Neutrophil (primary cell): ENCODE measurements around the gene ERAS.

Experiments used
- H3K27ac ChIP-seq: fragments of 200-600 bp; sonication (generic); 2 replicates; pipeline ENCODE4 v1.5.1; 2016; ENCODE audit warnings: mild to moderate bottlenecking, moderate library complexity
- H3K27me3 ChIP-seq: fragments of 200-600 bp; sonication (generic); 2 replicates; pipeline ENCODE4 v1.6.0; 2016; ENCODE audit warnings: mild to moderate bottlenecking
- H3K36me3 ChIP-seq: fragments of 200-600 bp; sonication (generic); 2 replicates; pipeline ENCODE4 v1.5.1; 2017
- H3K4me1 ChIP-seq, 2 experiments: fragments of 200-600 bp in 1 of 2; sonication (generic) in 1 of 2; 1 replicate in 1 of 2; 2 replicates in 1 of 2; pipeline versions ENCODE4 v1.5.1 to v1.6.1; 2013 to 2016; ENCODE audit warnings: low read depth in 1 of 2, low read length in 1 of 2, mild to moderate bottlenecking in 1 of 2, moderate library complexity in 1 of 2; ENCODE audit not compliant: control insufficient read depth in 1 of 2, insufficient read depth in 1 of 2
- H3K4me3 ChIP-seq, 2 experiments: fragments of 200-600 bp in 1 of 2; sonication (generic) in 1 of 2; 1 replicate in 1 of 2; 2 replicates in 1 of 2; pipeline ENCODE4 v1.5.1; 2013 to 2016; ENCODE audit warnings: low read depth in 1 of 2, low read length in 1 of 2, mild to moderate bottlenecking in 1 of 2, moderate library complexity in 1 of 2
- H3K9me3 ChIP-seq: fragments of 200-600 bp; sonication (generic); 2 replicates; pipeline ENCODE4 v1.5.1; 2016
- TF ChIP-seq, protein P1 (sequence below): fragments of 200-600 bp; sonication (generic); IDR thresholded peaks from 2 replicates; pipeline ENCODE4 v1.5.1; 2016; ENCODE audit warnings: antibody characterized with exemption

Gene ERAS

DNA sequence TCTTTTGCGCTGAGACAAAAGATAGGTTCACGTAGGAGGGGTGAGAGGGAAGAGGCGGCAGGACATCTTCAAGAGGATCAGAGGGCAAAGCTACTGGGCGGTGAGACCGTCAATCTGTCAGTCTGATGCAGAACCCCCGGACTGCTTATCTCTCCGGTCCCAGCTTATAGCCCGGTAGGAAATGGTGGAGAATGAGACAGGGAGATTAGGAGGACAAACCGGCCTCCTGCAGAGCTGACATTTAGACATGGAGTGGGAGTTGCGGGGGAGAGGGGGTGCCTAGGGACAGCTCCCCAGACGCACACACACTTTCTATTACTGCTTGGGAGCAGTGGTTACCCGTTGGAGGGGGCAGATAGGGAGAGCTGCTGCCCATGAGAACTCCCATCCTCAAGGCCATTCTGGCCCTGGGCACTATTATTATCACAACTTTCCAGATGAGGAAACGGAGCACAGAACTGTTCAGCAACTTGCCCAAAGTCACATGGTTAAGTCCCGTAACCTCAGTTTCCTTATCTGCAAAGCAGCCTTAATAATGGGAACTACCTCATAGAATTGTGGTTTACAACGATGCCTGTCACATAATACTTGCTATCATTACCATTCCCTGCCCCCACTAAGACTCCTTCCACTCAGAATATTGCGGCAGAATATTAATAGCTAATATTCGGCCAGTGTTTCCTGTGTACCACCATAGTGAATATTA lies 25.6 kb upstream of the ERAS start:
- peak overlapping the region; percentile 93 for H3K27ac ChIP-seq
- H3K4me3 ChIP-seq, result peak overlapping the region; percentile 74 to 80
- no peaks in the 10 kb centered on the region for H3K9me3 ChIP-seq
- H3K4me1 ChIP-seq, result peaks cover 11 to 18% of the 10 kb centered on the region in 2 experiments
- H3K36me3 ChIP-seq, result no peaks in the 10 kb centered on the region
- TF ChIP-seq, protein P1, sequence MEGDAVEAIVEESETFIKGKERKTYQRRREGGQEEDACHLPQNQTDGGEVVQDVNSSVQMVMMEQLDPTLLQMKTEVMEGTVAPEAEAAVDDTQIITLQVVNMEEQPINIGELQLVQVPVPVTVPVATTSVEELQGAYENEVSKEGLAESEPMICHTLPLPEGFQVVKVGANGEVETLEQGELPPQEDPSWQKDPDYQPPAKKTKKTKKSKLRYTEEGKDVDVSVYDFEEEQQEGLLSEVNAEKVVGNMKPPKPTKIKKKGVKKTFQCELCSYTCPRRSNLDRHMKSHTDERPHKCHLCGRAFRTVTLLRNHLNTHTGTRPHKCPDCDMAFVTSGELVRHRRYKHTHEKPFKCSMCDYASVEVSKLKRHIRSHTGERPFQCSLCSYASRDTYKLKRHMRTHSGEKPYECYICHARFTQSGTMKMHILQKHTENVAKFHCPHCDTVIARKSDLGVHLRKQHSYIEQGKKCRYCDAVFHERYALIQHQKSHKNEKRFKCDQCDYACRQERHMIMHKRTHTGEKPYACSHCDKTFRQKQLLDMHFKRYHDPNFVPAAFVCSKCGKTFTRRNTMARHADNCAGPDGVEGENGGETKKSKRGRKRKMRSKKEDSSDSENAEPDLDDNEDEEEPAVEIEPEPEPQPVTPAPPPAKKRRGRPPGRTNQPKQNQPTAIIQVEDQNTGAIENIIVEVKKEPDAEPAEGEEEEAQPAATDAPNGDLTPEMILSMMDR, result no peak
- H3K27me3 ChIP-seq, result no peaks in the 10 kb centered on the region

DNA sequence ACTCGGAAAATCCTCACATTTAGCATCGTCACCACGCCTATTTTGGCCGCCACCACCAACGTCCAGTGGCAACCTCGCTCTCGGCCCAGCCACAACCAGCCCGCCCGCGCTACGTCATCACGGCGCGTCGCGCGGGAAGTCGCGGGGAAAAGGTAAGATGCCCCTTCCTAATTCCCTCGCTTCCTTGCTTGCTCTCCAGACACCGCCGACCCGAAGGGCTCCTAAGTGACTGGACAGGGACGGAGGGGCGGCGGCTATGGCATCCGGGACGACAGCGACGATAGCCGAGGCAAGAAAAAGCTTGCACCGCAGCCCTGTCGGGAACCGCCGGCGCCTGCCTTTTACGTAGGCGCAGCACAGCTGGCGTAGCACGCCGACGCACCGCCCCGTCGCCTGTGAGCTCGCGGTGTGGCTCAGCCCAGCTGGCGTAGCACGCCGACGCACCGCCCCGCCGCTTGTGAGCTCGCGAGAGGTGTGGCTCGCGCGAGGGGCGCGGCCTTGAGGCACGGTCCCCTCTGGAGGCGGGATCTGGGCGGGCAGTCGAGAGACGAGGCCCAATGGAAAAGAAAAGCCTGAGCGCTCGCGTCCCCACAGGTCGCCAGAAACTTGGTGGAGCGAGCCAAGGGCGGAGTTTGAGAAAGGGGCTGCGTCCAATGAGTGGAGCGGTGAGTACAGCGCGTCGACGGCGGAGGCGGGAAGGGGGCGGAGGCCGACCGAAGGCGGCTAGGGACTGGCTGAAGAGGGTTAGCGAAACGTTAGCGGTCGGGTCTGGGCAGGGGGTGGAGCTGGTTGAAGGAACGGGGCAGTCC lies 24.8 kb upstream of the ERAS start, which contains the start of gene HDAC6:
TSS of gene HDAC6 (plus strand) at position 788 of the 809 bp plus-strand sequence. CDS start 626 bp downstream, outside the sequence.
- Histone ChIP-seq H3K4me3 (peak within 1 kb of the TSS; percentile 74 to 80), H3K27me3 (no peaks in the 10 kb centered on the region), H3K36me3 (no peaks in the 10 kb centered on the region), H3K27ac (peak within 1 kb of the TSS; percentile 93), H3K9me3 (no peaks in the 10 kb centered on the region), H3K4me1 (peaks cover 11 to 18% of the 10 kb centered on the region in 2 experiments)
- TF ChIP-seq, protein P1, result no peak

DNA sequence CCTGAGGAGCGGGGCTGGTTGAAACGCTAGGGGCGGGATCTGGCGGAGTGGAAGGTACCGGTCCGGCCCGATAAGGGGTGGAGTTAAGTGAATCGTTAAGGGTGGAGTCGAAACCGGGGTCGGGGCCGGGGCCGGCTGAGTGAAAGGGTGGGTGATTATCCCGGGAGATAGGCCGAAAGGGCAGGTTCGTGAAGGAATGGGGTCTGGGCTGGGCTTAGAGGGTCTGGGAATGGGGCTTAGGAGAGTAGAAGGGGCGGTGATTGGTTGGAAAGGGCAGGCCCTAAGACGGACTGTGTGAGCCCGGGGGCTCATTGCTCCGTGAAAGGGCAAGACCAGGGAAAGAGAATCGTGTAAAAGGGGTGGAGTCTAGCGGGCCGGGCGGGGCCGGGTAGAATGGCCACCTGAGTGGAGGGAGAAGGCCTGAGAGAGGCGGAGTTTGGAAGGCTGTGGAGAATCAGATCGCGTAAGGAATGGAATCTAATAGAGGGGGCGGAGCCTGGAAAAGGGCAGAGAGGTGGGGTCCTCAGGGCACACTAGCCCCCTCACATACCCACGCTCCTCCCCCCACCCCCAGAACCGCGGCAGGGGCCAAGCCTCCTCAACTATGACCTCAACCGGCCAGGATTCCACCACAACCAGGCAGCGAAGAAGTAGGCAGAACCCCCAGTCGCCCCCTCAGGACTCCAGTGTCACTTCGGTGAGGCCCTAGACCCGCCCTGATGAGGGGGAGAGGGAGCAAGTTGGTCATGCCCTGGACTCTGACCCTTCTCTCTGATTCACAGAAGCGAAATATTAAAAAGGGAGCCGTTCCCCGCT lies 24.0 kb upstream of the ERAS start:
- Histone ChIP-seq H3K4me1 (peaks cover 11 to 18% of the 10 kb centered on the region in 2 experiments), H3K4me3 (peak overlapping the region; percentile 66 to 69), H3K27ac (peak overlapping the region; percentile 93), H3K36me3 (no peaks in the 10 kb centered on the region), H3K27me3 (no peaks in the 10 kb centered on the region), H3K9me3 (no peaks in the 10 kb centered on the region)
- TF ChIP-seq, protein P1, result no peak

DNA sequence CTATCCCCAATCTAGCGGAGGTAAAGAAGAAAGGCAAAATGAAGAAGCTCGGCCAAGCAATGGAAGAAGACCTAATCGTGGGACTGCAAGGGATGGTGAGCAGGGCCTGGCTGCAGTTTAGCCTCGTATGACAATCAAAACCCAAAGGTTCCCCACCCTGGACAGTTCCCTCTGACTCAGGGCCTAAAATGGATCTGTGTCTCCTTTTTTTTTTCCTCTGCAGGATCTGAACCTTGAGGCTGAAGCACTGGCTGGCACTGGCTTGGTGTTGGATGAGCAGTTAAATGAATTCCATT lies 23.5 kb upstream of the ERAS start:
- TF ChIP-seq, protein P1, result no peak
- H3K9me3 ChIP-seq, result no peaks in the 10 kb centered on the region
- H3K4me1 ChIP-seq, result peaks cover 11 to 18% of the 10 kb centered on the region in 2 experiments
- no peaks in the 10 kb centered on the region for H3K36me3 ChIP-seq
- no peaks in the 10 kb centered on the region for H3K27me3 ChIP-seq
- H3K27ac ChIP-seq, result peak overlapping the region; percentile 93
- peak overlapping the region; percentile 66 to 69 for H3K4me3 ChIP-seq

DNA sequence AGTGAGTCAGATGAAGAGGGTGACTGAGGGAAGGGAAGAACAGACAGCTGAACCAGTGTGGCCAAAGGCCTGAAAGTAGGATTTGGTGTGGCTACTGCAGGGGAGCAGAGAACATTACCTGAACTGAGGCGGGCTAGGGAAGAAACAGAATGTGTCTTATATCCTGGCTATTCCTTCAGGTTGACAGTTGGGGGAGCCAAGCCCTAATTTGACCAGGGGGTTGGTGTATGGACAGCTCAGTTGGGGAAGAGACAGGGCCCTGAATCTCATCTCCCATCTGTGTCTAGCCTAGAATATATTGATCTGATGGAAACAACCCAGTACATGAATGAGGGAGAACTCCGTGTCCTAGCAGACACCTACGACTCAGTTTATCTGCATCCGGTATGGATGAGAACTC lies 20.2 kb upstream of the ERAS start:
- TF ChIP-seq, protein P1, result no peak
- H3K27ac ChIP-seq, result no peak overlapping the region
- no peak overlapping the region for H3K4me3 ChIP-seq
- no peaks in the 10 kb centered on the region for H3K9me3 ChIP-seq
- H3K36me3 ChIP-seq, result peaks cover 2% of the 10 kb centered on the region
- peaks cover 4 to 8% of the 10 kb centered on the region in 2 experiments for H3K4me1 ChIP-seq
- H3K27me3 ChIP-seq, result no peaks in the 10 kb centered on the region
